CD4-positive, alpha-beta memory T cell (primary cell): Measurements from ENCODE around the gene ZNF710. TPM values are rescaled to one million over a fixed set of nuclear protein-coding genes. Genes with fewer than 3 reads are reported as not detected.

Experiments
- CTCF ChIA-PET: fragments of 350-600 bp; sonication (Branson Sonifier 250); formaldehyde crosslinking; loops from one replicate; lab custom pipeline; 2021; ENCODE audit warnings: inconsistent platforms; ENCODE audit not compliant: partially characterized antibody; lab: Charles Lee
- POLR2A ChIA-PET: fragments of 350-600 bp; sonication (Branson Sonifier 250); formaldehyde crosslinking; loops from one replicate; lab custom pipeline; 2021; ENCODE audit not compliant: partially characterized antibody; lab: Charles Lee
- DNase-seq, 5 donors: peaks; one replicate each; pipeline versions ENCODE4 v3.0.0 to v3.0.0-alpha.2; 2020 to 2022; ENCODE audit warnings: mixed read lengths in 1 of 5
- H3K27ac ChIP-seq: one replicate; pipeline ENCODE4 v1.7.0; 2013; ENCODE audit warnings: low read depth, low read length
- H3K27me3 ChIP-seq: 2 replicates; pipeline ENCODE4 v1.7.0; 2013; ENCODE audit warnings: mild to moderate bottlenecking, low read length, moderate library complexity; ENCODE audit not compliant: insufficient read depth
- H3K36me3 ChIP-seq: 2 replicates; pipeline ENCODE4 v1.7.0; 2013; ENCODE audit warnings: mild to moderate bottlenecking, low read length, moderate library complexity; ENCODE audit not compliant: insufficient read depth
- H3K4me1 ChIP-seq: 2 replicates; pipeline ENCODE4 v1.7.0; 2013; ENCODE audit warnings: mild to moderate bottlenecking, low read length, moderate library complexity; ENCODE audit not compliant: insufficient read depth
- H3K4me3 ChIP-seq, 2 donors: one replicate each; pipeline ENCODE4 v1.7.0; 2013; ENCODE audit warnings: low read length in 2 of 2, mild to moderate bottlenecking in 1 of 2
- H3K9me3 ChIP-seq, 2 donors: one replicate each; pipeline ENCODE4 v1.7.0; 2013; ENCODE audit warnings: low read length in 2 of 2, control low read depth in 1 of 2; ENCODE audit not compliant: control insufficient read depth in 1 of 2
- H3K27ac Mint-ChIP-seq, 7 donors: one replicate each; pipeline ENCODE4 v1.8.0; 2020 to 2021; ENCODE audit warnings: mixed read lengths in 7 of 7, mild to moderate bottlenecking in 6 of 7, inconsistent platforms in 3 of 7, moderate library complexity in 3 of 7
- H3K27me3 Mint-ChIP-seq, 2 donors: one replicate each; pipeline ENCODE4 v1.8.0; 2020 to 2021; ENCODE audit warnings: mixed read lengths in 2 of 2
- H3K36me3 Mint-ChIP-seq, 2 donors: one replicate each; pipeline ENCODE4 v1.8.0; 2020 to 2021; ENCODE audit warnings: mixed read lengths in 2 of 2, inconsistent platforms in 1 of 2, mild to moderate bottlenecking in 1 of 2
- H3K4me1 Mint-ChIP-seq, 4 donors: one replicate each; pipeline ENCODE4 v1.8.0; 2020 to 2021; ENCODE audit warnings: mixed read lengths in 4 of 4, mild to moderate bottlenecking in 1 of 4
- H3K4me3 Mint-ChIP-seq, 8 donors: one replicate each; pipeline ENCODE4 v1.8.0; 2020 to 2021; ENCODE audit warnings: mixed read lengths in 8 of 8, mild to moderate bottlenecking in 7 of 8, moderate library complexity in 6 of 8, inconsistent platforms in 3 of 8
- H3K9me3 Mint-ChIP-seq, 8 donors: one replicate each; pipeline ENCODE4 v1.8.0; 2020 to 2021; ENCODE audit warnings: mixed read lengths in 8 of 8, mild to moderate bottlenecking in 5 of 8, inconsistent platforms in 3 of 8, moderate library complexity in 1 of 8
- intact Hi-C: fragments of 100-400 bp; cut with micrococcal nuclease; formaldehyde crosslinking; loops from one replicate; pipeline ENCODE4 v1.15.1; 2023
- polyA plus RNA-seq, 2 donors: library from polyadenylated mRNA; unstranded; fragments of 300-500 nt; fragmentation: Illumina TruSeq; gene quantifications; one replicate each; pipeline ENCODE4 v1.2.3, GENCODE V29; 2021
- total RNA-seq, 2 experiments: library from RNA; stranded (reverse); gene quantifications; one replicate each; pipeline ENCODE4 v1.2.3, GENCODE V29; 2021

Gene ZNF710
- total and polyA plus RNA-seq, 4 experiments from 2014 or later = 0.10 to 19.7 (median 10.9) TPM

DNA sequence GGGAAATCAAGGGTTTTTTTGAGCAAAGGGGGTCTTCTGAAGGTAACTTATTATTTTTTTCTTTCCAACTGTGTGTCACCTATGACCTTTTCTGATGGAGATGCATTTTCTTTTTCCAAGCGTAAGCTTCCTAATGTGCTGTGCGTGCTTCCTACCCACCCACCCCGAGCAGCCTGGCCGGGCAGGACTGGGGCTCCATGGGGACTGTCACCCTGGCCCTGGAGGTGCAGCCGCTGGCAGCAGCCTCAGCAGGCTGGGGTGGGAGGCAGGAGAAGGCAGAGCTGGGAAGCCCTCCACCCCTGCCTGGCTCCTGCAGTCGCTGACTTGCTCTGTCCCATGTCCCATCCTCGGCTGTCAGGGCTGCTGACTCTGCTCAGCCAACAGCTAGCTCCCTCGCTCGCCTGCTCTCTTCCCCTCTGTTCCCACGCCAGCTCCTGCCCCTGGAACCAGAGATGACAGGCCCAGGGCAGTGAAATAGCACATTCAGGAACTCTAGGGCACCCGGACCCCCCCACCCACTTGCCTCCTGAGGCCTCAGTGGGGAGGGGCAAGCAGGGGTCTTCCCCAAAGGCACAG, 79.8 kb downstream of the ZNF710 start:
- H3K4me1 ChIP-seq = no peaks in the 10 kb centered on the region
- no peaks in the 10 kb centered on the region for H3K9me3 Mint-ChIP-seq
- no peaks in the 10 kb centered on the region for H3K27me3 Mint-ChIP-seq
- H3K4me3 Mint-ChIP-seq = no peak overlapping the region
- H3K9me3 ChIP-seq = no peaks in the 10 kb centered on the region
- intact Hi-C loops = no loop called here
- peaks cover 28% of the 10 kb centered on the region for H3K36me3 ChIP-seq
- H3K27me3 ChIP-seq = no peaks in the 10 kb centered on the region
- DNase-seq = no peak
- ChIA-PET CTCF (no interaction called here), POLR2A (interaction anchor here (1.1 kb wide), 1 partner anchor 22 kb away, joined by 4 read pairs; no protein-coding TSS in a partner anchor)
- H3K4me1 Mint-ChIP-seq = peaks cover 0 to 2% (median 0%) of the 10 kb centered on the region in 4 donors
- peak overlapping the region in 1 of 7 donors; percentile 35 for H3K27ac Mint-ChIP-seq
- H3K36me3 Mint-ChIP-seq = peaks cover 18 to 53% of the 10 kb centered on the region in 2 donors
- no peak overlapping the region for H3K27ac ChIP-seq
- no peak overlapping the region for H3K4me3 ChIP-seq

DNA sequence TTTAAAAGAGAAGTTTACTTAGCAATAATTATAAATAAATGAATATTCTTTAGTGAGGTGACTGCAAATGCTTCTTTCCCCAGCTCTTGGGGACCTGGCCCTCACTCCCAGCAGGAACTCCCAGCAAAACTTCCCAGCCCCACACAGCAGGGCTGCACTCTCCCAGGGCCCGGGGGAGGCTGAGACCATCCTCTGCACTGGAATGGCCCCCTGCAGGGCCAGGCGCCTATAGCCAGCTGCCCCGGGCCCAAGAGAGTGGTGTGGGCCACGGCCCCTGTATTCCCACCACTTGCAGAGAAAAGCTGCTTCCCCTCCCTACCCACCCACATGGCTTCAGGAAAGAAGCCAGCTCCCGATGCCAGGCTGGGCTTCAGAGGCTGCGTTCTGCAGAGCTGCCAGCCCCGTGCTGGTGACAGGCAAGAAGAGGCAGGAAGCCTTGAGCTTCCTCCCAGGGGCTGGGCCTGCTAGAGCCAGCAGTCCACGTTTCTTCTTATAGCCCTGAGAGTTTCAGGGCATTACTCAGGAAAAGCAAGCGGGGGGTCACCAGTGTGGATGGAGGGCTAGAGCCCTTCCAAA, 81.1 kb downstream of the ZNF710 start:
- Mint-ChIP-seq H3K36me3 (peaks cover 21 to 56% of the 10 kb centered on the region in 2 donors), H3K27ac (peak overlapping the region in 2 of 7 donors; percentile 41 to 65), H3K4me1 (peaks cover 3 to 7% (median 6%) of the 10 kb centered on the region in 4 donors), H3K27me3 (no peaks in the 10 kb centered on the region), H3K4me3 (no peak overlapping the region), H3K9me3 (no peaks in the 10 kb centered on the region)
- Histone ChIP-seq H3K36me3 (peaks cover 32% of the 10 kb centered on the region), H3K4me3 (no peak overlapping the region), H3K4me1 (no peaks in the 10 kb centered on the region), H3K27me3 (no peaks in the 10 kb centered on the region), H3K27ac (no peak overlapping the region), H3K9me3 (no peaks in the 10 kb centered on the region)
- POLR2A ChIA-PET = interaction anchor here (1.6 kb wide), 1 partner anchor 16 kb away, joined by 3 read pairs; no protein-coding TSS in a partner anchor
- no peak for DNase-seq
- intact Hi-C loops = no loop called here
- CTCF ChIA-PET = interaction anchor here (1.1 to 5.2 kb wide), 4 partner anchors 10 to 321 kb away, joined by 3 to 29 read pairs (median 5); no protein-coding TSS in a partner anchor

DNA sequence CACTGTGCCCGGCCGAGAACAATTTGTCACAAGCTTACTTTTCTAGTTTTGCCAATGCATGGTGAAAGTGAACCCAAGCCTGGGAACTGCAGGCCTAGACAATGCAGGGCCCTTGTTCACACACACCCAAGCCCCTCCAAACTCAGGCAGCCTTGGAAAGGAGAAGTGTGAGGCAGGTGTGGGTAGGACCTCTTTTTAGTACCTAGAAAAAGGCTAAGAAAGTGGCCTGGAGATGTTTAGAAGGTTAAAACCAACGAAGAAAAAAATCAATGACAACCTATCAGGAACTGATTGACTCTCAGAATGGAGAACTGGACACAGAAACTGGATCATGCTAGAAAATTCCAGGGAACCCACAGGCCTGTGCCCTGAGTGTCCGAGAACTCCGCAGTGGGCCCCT, 82.3 kb downstream of the ZNF710 start:
- ChIA-PET CTCF (interaction anchor here (1.6 to 5.2 kb wide), 3 partner anchors 9 to 322 kb away, joined by 4 to 29 read pairs (median 6); no protein-coding TSS in a partner anchor), POLR2A (interaction anchor here (1.6 kb wide), 1 partner anchor 15 kb away, joined by 3 read pairs; no protein-coding TSS in a partner anchor)
- peaks cover 19 to 62% of the 10 kb centered on the region in 2 donors for H3K36me3 Mint-ChIP-seq
- intact Hi-C loops = no loop called here
- peaks cover 3 to 13% (median 6%) of the 10 kb centered on the region in 4 donors for H3K4me1 Mint-ChIP-seq
- DNase-seq = no peak
- H3K4me3 Mint-ChIP-seq = no peak overlapping the region
- peaks cover 44% of the 10 kb centered on the region for H3K36me3 ChIP-seq
- no peaks in the 10 kb centered on the region for H3K4me1 ChIP-seq
- H3K9me3 ChIP-seq = no peaks in the 10 kb centered on the region
- H3K4me3 ChIP-seq = no peak overlapping the region
- H3K27ac Mint-ChIP-seq = peak overlapping the region in 3 of 7 donors; percentile 22 to 56 (median 35)
- H3K27me3 Mint-ChIP-seq = no peaks in the 10 kb centered on the region
- no peaks in the 10 kb centered on the region for H3K27me3 ChIP-seq
- no peak overlapping the region for H3K27ac ChIP-seq
- H3K9me3 Mint-ChIP-seq = no peaks in the 10 kb centered on the region

DNA sequence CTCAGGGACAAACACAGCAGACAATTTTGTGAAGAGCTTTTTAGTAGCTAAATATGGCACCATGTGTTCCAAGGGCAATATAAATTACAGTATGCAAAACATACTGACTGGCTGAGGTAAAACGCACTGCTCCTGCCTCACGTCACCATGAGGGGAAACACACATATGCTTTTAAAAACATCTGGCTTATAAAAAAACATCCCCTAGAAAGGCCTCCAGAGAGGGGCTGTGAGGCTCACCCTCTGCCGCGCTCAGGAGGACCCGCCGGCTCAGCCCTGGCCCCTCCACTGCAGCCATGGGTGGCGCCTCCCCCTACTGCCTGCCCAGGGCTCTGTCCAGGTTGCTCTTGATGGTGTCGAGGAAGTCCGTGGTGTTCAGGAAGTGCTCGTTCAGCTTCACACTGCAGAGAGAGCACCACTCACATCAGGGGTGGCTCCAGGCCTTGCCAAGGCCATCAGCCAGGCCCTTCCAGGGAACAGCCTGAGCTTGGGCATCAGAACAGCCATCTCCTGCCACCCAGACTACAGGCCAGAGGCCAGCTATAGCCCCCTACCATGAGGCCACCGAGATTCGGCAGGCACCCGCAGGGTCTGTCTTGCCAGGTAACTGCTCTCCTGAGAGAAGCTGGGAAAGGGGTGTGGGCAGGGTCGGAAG, 83.0 kb downstream of the ZNF710 start:
- no peak overlapping the region for H3K27ac ChIP-seq
- peaks cover 19 to 64% of the 10 kb centered on the region in 2 donors for H3K36me3 Mint-ChIP-seq
- intact Hi-C loops = no loop called here

DNA sequence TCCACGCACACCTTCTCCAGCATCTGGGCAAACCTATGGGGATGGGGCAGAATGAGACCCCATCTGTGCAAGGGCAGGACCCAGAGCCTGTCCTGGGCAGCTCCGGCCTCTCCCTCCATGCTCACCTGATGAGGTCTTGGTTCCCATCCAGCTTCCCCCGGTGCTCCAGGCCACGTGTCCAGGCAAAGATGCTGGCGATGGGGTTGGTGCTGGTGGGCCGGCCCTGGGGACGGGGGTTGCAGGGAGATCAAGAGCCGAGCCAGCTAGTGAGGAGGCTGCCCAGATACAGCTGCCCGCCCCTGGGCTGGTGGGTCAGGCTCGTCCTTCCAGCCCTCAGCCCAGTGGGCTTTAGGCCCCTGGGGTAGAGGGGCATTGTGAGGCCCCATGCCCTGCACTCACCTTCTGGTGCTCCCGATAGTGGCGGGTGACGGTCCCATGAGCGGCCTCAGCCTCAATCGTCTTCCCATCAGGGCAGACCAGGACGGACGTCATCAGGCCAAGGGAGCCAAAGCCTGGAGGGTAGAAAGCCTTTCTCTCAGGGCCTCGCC, 83.8 kb downstream of the ZNF710 start:
- Histone ChIP-seq H3K9me3 (no peaks in the 10 kb centered on the region), H3K27ac (no peak overlapping the region), H3K27me3 (no peaks in the 10 kb centered on the region), H3K4me3 (no peak overlapping the region), H3K4me1 (no peaks in the 10 kb centered on the region), H3K36me3 (peaks cover 58% of the 10 kb centered on the region)
- POLR2A ChIA-PET = interaction anchor here (0.6 to 1.1 kb wide), 3 partner anchors 17 to 191 kb away, joined by 3 read pairs; partner anchors contain the start of gene AP3S2
- Mint-ChIP-seq H3K36me3 (peaks cover 19 to 68% of the 10 kb centered on the region in 2 donors), H3K4me1 (peaks cover 5 to 23% (median 6%) of the 10 kb centered on the region in 4 donors), H3K9me3 (no peaks in the 10 kb centered on the region), H3K27ac (peak overlapping the region in 1 of 7 donors; percentile 73), H3K27me3 (no peaks in the 10 kb centered on the region), H3K4me3 (no peak overlapping the region)
- CTCF ChIA-PET = interaction anchor here (0.8 to 5.2 kb wide), 9 partner anchors 9 to 345 kb away, joined by 3 to 29 read pairs (median 4); no protein-coding TSS in a partner anchor
- no peak for DNase-seq
- intact Hi-C loops = loop anchor here (5.0 kb wide), 2 partner anchors 208 to 323 kb away; no protein-coding TSS in a partner anchor

More for the DNA sequence above, 83.0 kb downstream of the ZNF710 start:
- Histone ChIP-seq H3K27me3 (no peaks in the 10 kb centered on the region), H3K9me3 (no peaks in the 10 kb centered on the region), H3K4me3 (no peak overlapping the region), H3K4me1 (no peaks in the 10 kb centered on the region), H3K36me3 (peaks cover 50% of the 10 kb centered on the region)
- Mint-ChIP-seq H3K9me3 (no peaks in the 10 kb centered on the region), H3K4me3 (no peak overlapping the region), H3K27me3 (no peaks in the 10 kb centered on the region), H3K4me1 (peaks cover 3 to 15% (median 6%) of the 10 kb centered on the region in 4 donors), H3K27ac (peak overlapping the region in 1 of 7 donors; percentile 30)
- ChIA-PET CTCF (interaction anchor here (0.8 to 5.2 kb wide), 3 partner anchors 13 to 209 kb away, joined by 4 to 29 read pairs (median 10); no protein-coding TSS in a partner anchor), POLR2A (interaction anchor here (0.6 kb wide), 1 partner anchor 190 kb away, joined by 3 read pairs; the partner anchor contains the start of gene AP3S2)
- no peak for DNase-seq

DNA sequence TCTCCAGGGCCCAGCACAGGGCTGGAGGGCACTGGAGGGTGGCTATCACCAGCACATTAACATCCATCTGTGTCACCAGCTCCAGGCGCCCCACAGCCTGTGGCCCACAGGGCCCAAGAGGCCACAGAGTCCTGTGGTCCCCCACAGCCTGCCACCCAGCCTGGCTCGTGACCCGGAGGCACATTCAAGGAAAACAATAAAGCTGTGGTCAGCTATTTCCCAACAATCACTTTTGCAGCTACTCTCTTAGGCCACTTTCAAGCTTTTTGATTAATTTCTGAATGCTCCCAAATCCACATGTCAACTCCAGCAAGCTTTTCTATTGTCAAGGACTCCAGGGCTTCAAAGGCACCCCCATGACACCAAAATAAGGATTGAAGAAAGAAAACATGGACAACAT, 84.4 kb downstream of the ZNF710 start:
- Histone ChIP-seq H3K27me3 (no peaks in the 10 kb centered on the region), H3K36me3 (peaks cover 64% of the 10 kb centered on the region), H3K27ac (no peak overlapping the region), H3K9me3 (no peaks in the 10 kb centered on the region), H3K4me1 (no peaks in the 10 kb centered on the region), H3K4me3 (no peak overlapping the region)
- Mint-ChIP-seq H3K36me3 (peaks cover 22 to 70% of the 10 kb centered on the region in 2 donors), H3K27me3 (no peaks in the 10 kb centered on the region), H3K27ac (peak overlapping the region in 5 of 7 donors; percentile 30 to 81 (median 55)), H3K4me3 (no peak overlapping the region), H3K4me1 (peaks cover 5 to 24% (median 6%) of the 10 kb centered on the region in 4 donors), H3K9me3 (no peaks in the 10 kb centered on the region)
- no peak for DNase-seq
- intact Hi-C loops = loop anchor here (5.0 kb wide), 2 partner anchors 208 to 323 kb away; no protein-coding TSS in a partner anchor
- POLR2A ChIA-PET = interaction anchor here (0.9 to 1.1 kb wide), 3 partner anchors 16 to 192 kb away, joined by 3 read pairs; partner anchors contain the start of gene AP3S2
- CTCF ChIA-PET = interaction anchor here (0.8 to 5.2 kb wide), 9 partner anchors 10 to 346 kb away, joined by 3 to 29 read pairs (median 4); no protein-coding TSS in a partner anchor
